A673 (cell line): Measurements from ENCODE around the gene CELF1.

ENCODE experiments used
- EZH2 ChIP-seq: fragments of 200-600 bp; sonication (generic); IDR thresholded peaks from 2 replicates; pipeline ENCODE4 v1.6.1; 2017; ENCODE audit warnings: borderline replicate concordance, low read depth, mild to moderate bottlenecking, mixed read lengths, antibody characterized with exemption, low read length; ENCODE audit not compliant: poor library complexity, severe bottlenecking
- TF ChIP-seq, protein P1 (sequence below): fragments of 300-800, 200-600 bp; sonication (generic); conservative IDR thresholded peaks from 2 replicates; pipeline ENCODE4 v1.5.1; 2017; ENCODE audit warnings: low read depth, mild to moderate bottlenecking, antibody characterized with exemption, low read length, moderate library complexity, mixed read lengths

DNA sequence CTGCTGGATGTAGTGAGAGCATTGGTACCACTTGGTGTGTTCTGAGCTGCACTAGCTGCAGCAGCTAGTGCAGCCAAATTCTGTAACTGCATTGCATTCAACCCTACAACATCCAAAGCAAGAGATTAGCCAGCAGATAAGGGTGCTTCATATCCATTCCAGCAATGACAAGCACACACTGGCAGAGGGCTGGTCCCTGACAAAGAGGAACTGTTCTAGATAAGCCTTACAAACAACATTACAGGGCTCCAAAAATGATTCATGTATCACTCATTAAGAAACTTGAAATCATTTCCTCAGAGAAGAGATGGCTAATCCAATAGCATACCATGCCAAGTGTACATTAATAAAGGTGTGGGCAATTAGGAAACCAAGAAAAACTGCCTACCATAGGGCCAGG lies 75.6 kb downstream of the CELF1 start:
- TF ChIP-seq, protein P1, sequence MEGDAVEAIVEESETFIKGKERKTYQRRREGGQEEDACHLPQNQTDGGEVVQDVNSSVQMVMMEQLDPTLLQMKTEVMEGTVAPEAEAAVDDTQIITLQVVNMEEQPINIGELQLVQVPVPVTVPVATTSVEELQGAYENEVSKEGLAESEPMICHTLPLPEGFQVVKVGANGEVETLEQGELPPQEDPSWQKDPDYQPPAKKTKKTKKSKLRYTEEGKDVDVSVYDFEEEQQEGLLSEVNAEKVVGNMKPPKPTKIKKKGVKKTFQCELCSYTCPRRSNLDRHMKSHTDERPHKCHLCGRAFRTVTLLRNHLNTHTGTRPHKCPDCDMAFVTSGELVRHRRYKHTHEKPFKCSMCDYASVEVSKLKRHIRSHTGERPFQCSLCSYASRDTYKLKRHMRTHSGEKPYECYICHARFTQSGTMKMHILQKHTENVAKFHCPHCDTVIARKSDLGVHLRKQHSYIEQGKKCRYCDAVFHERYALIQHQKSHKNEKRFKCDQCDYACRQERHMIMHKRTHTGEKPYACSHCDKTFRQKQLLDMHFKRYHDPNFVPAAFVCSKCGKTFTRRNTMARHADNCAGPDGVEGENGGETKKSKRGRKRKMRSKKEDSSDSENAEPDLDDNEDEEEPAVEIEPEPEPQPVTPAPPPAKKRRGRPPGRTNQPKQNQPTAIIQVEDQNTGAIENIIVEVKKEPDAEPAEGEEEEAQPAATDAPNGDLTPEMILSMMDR, result no peak
- TF ChIP-seq EZH2, result no peak
